Embryonic facial prominence (tissue), 1 donor: ENCODE data around the gene GDF11.

Source experiments
- DNase-seq: peaks from one replicate; pipeline ENCODE4 v3.0.0-alpha.2; 2016; ENCODE audit errors: extremely low spot score

GDF11 gene

GRCh38 chr12:55723516-55724225, 19.3 kb upstream of the GDF11 start:
- no peak for DNase-seq

- no peak for DNase-seq
Measured at GRCh38 chr12:55724226-55724939, 18.5 kb upstream of the GDF11 start.

DNA sequence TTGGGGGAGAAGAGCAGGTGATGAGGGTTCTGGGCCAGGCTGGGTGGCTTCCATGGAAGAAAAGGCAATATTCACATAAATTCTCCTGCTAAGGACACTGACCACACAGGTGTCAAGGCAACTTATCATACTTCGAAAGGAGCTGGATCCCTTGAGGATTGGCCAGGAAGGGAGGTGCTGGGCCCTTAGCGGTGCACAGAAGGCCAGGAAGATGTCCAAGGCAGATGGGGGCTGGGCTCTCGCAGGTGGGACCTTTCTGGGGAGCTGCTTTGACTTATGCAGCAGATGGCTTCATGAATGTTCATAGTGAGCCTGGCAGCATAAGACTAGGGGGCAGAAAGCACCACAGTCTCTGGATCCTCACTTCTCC, 18.0 kb upstream of the GDF11 start:
- DNase-seq, result no peak

- no peak for DNase-seq
Measured at GRCh38 chr12:55725556-55725955, 17.4 kb upstream of the GDF11 start.

GRCh38 chr12:55726971-55727370, 16.0 kb upstream of the GDF11 start:
- no peak for DNase-seq

DNA sequence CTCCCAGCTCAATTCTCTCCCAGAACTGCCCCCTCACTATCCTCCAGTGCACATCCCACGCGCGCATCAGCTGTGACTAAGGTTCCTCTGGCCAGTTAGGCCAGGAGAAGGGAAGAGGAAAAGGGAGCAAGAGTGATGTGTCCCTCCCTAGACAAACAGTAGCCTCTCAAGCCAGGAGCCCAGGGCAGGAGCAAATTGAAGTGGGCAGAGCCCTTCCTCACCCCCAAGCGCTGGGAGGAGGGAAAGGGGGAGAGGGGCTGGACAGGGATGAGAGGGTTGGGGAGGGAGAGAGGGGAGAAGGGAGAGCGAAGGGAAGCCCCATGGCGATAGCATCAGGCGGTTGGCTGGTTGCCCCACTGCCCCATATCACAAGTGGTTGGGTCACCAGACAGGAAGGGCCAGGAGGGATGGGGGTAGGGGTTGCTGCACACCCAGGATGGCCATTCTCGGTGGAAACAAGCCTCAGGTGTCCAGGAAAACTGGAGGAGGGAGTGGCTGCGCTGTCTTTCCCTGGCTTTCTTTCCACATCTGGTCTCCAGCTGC, 15.2 kb upstream of the GDF11 start:
- peak; percentile 63 for DNase-seq

- no peak for DNase-seq
Measured at GRCh38 chr12:55728186-55728938, 14.6 kb upstream of the GDF11 start.

GRCh38 chr12:55728939-55729818, 13.7 kb upstream of the GDF11 start, which contains the start of gene CD63:
TSS of gene CD63 (minus strand) at chr12:55729009. CDS start at chr12:55728341, 668 bp downstream.
- peak; percentile 83 for DNase-seq

- peak; percentile 60 for DNase-seq
Measured at GRCh38 chr12:55729819-55730818, 12.8 kb upstream of the GDF11 start.

DNA sequence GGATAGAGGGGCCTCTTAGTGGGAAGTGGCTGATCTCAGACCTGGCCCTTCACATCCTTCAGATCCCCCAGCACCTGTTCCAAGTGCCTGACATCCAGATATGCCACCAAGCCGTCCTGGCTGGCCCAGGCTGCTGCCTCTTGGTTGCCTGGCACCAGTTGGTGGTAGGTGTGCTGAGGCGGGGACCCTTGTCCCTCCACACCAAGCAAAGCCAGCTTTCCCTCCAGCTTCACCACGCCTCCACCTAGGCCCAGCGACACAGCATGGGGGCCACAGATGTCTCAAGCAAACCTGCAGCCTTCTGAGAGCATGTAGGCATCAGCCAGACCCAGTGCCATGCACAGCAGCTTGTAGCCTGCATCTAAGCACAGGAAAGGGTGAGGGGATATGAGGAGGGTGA, 10.6 kb upstream of the GDF11 start:
- no peak for DNase-seq

DNA sequence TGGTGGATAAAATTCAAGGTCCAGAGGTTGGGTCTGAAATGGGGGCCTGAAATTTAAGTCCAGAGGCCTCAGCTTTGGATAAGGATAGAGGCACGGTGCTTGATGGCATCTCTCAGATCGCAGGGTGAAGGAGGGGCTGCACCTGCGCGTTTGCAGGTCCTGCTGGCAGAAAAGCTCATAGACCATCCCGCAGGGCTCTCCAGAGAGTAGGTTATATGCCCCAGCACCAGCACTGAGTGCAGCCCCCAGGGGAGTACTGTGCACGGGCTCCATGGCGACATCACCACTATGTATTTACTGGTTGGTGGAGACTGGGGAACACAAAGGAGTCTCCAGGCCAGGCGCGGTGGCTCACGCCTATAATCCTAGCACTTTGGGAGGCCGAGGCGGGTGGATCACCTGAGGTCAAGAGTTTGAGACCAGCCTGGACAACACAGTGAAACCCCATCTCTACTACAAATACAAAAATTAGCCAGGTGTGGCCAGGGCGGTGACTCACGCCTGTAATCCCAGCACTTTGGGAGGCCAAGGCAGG, 9.8 kb upstream of the GDF11 start:
- no peak for DNase-seq

DNA sequence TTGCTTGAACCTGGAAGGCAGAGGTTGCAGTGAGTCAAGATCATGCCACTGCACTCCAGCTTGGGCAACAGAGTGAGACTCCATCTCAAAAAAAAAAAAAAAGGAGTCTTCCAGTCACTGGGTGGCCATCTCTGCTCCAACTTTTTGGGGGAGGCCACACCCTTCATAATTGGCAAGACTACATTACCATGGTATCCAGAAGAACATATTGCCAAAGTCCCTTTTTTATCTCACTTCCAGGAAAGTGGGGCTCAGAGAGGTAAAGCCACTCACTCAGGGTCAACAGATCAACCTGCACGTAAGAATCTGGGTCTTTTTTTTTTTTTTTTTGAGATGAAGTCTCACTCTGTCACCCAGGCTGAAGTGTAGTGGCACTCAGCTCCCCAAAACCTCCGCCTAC, 9.1 kb upstream of the GDF11 start:
- DNase-seq, result no peak

DNA sequence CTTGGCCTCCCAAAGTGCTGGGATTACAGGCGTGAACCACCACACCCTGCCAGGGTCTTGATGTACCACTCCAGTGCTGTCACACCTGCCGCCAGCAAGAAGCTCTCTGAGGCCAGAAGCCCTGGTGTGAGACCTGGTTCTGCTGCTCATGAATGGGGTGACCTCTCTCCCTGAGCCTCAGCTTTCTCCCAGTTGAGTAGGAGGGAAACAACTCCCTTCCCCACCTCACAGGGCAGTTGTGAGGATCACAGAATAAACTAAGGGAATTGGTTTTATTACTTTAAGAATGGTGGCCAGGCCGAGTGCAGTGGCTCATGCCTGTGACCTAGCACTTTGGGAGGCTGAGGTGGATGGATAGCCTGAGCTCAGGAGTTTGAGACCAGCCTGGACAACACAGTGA, 8.3 kb upstream of the GDF11 start:
- no peak for DNase-seq

GRCh38 chr12:55736076-55736475, 6.8 kb upstream of the GDF11 start:
- DNase-seq, result no peak

GRCh38 chr12:55736780-55737580, 5.9 kb upstream of the GDF11 start:
- DNase-seq, result no peak

- no peak for DNase-seq
Measured at GRCh38 chr12:55737581-55738122, 5.3 kb upstream of the GDF11 start.

DNA sequence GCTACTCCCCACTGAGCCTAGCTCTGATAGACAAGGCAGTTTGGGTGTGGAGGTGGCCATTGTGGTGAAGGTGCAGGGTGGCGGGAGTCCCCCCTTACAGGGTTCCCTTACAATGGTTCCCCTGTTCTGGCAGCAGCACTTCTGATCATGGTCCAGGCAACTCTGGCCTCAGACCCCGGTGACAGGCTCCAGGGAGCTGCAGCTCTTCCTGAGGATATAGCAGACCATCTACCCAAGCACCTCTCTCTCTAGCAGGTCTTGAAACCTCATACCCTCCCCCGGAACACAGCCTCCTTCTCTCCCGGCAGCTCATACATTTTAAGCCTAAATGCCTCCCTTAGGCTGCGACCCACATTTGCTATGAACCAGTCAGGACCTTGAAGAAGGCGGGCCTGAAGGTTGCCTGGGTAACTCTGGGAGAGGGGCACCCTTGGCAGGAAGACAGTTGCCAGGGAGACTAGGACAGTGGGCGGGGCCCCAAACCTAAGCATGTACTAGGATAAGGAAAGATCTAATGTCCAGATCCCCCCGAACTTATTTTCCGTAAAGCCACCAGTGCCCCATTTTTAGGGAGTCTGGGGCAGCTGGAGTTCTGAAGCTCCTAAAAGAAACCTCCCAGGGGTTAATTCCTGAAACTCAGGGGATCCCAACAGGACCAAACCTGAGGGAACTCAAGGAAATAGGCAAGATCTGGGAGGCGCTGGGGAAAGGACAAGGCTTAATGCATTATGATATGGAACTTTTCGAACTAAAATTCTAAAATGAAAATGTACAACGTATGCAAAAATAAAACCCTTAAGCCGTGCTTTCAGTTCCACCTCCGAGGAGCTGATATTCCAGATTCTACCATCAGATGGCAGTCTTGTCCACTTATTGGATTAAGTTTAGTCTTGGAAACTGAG, 4.5 kb upstream of the GDF11 start:
- peak; percentile 83 for DNase-seq

GRCh38 chr12:55739025-55739378, 3.9 kb upstream of the GDF11 start:
- no peak for DNase-seq
